Stimulated activated CD8-positive, alpha-beta memory T cell treated with anti-CD3 and anti-CD28 coated beads, Interleukin-7, amount 100 ng/mL, for 1 hour (primary cell): Measurements from ENCODE around the gene MOGAT3.
"Not testable (repeated sequence)": the region's sequence is repeated elsewhere in the genome, so short reads cannot be mapped to it uniquely, and the experiment has no call there.

ENCODE experiments used
- DNase-seq, 2 donors: peaks; one replicate each; pipeline ENCODE4 v3.0.0-alpha.2; 2020; ENCODE audit warnings: low read depth in 2 of 2

Gene MOGAT3

GRCh38 chr7:101203740-101204738, 3.2 kb upstream of the MOGAT3 start:
- not testable (repeated sequence) for DNase-seq

GRCh38 chr7:101202603-101202918, 1.7 kb upstream of the MOGAT3 start:
- no peak for DNase-seq

- DNase-seq, result no peak
Observed at GRCh38 chr7:101201695-101202602, 1.1 kb upstream of the MOGAT3 start.

GRCh38 chr7:101200504-101200861, 353 bp downstream of the MOGAT3 start:
- DNase-seq, result no peak

GRCh38 chr7:101199522-101199921, 1.3 kb downstream of the MOGAT3 start:
- DNase-seq, result not testable (repeated sequence)

GRCh38 chr7:101198476-101198875, 2.4 kb downstream of the MOGAT3 start:
- no peak for DNase-seq

- DNase-seq, result no peak
Observed at GRCh38 chr7:101197991-101198390, 2.8 kb downstream of the MOGAT3 start.

GRCh38 chr7:101195884-101196283, 5.0 kb downstream of the MOGAT3 start:
- DNase-seq, result no peak

- DNase-seq, result no peak
Observed at GRCh38 chr7:101189109-101189508, 11.7 kb downstream of the MOGAT3 start.

- no peak for DNase-seq
Observed at GRCh38 chr7:101186844-101187428, 13.9 kb downstream of the MOGAT3 start.

GRCh38 chr7:101186194-101186593, 14.6 kb downstream of the MOGAT3 start:
- no peak for DNase-seq

- no peak for DNase-seq
Observed at GRCh38 chr7:101185258-101185839, 15.5 kb downstream of the MOGAT3 start.

GRCh38 chr7:101180130-101180755, 20.6 kb downstream of the MOGAT3 start, which contains the start of gene NAT16:
TSS of gene NAT16 (minus strand) at chr7:101180293. CDS start at chr7:101174807, 5,486 bp downstream.
- DNase-seq, result no peak

GRCh38 chr7:101179713-101180112, 21.1 kb downstream of the MOGAT3 start:
- DNase-seq, result no peak

GRCh38 chr7:101179117-101179516, 21.7 kb downstream of the MOGAT3 start:
- DNase-seq, result no peak

- DNase-seq, result no peak
Observed at GRCh38 chr7:101177644-101178043, 23.2 kb downstream of the MOGAT3 start.

- no peak for DNase-seq
Observed at GRCh38 chr7:101175664-101176063, 25.2 kb downstream of the MOGAT3 start.

- no peak for DNase-seq
Observed at GRCh38 chr7:101174322-101174854, 26.4 kb downstream of the MOGAT3 start.

GRCh38 chr7:101173752-101174244, 27.0 kb downstream of the MOGAT3 start:
- peak; percentile 26 to 43 for DNase-seq

- no peak for DNase-seq
Observed at GRCh38 chr7:101172854-101173751, 27.7 kb downstream of the MOGAT3 start.
